Sigmoid colon (tissue), 4 donors: ENCODE data around the gene AGAP6.
"Not testable (repeated sequence)": the region's sequence is repeated elsewhere in the genome, so short reads cannot be mapped to it uniquely, and the experiment has no call there.

ENCODE experiments used
- EP300 ChIP-seq, 4 donors: sonication (generic); formaldehyde crosslinking; IDR thresholded peaks; one replicate each; pipeline ENCODE4 v1.6.1; 2017; ENCODE audit warnings: antibody characterized with exemption in 4 of 4
- POLR2AphosphoS5 ChIP-seq, 4 donors: sonication (generic); formaldehyde crosslinking; IDR thresholded peaks; one replicate each; pipeline ENCODE4 v1.6.1; 2017; ENCODE audit warnings: antibody characterized with exemption in 4 of 4
- TF ChIP-seq, protein P1 (sequence below), 4 experiments: fragments of 450-650 bp in 3 of 4; fragments of 200-600 bp in 1 of 4; IDR thresholded peaks; one replicate each; pipeline ENCODE4 v1.5.1; 2016 to 2019; ENCODE audit warnings: antibody characterized with exemption in 4 of 4, mild to moderate bottlenecking in 3 of 4, moderate library complexity in 2 of 4

DNA sequence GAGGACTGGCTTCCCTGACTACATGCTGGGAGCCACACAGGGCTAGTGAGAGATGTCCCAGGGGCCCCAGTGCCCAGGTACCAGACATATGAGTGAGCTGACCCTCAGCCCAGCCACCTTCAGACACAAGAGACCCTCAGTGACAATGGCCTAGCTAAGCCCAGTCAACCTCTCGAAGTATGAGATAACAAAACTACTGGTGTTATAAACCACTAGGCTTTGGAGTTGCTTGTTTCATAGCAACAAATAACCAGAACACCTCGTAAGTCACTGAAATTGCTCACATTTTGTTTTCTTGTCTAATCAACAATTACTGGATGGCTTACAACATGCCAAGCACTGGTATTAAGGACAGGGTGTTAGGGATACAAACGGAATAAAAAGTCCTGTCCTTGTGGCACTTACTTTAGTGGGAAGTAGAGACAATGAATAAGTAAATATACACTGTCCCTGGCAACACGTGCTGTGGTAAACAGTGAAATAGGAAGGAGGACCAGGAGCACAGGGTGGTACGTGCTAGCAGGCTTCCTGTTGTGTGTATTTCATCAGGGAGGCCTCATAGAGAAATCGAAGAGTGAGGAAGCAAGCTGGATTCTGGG is 64.7 kb downstream of the AGAP6 start:
- TF ChIP-seq, protein P1, sequence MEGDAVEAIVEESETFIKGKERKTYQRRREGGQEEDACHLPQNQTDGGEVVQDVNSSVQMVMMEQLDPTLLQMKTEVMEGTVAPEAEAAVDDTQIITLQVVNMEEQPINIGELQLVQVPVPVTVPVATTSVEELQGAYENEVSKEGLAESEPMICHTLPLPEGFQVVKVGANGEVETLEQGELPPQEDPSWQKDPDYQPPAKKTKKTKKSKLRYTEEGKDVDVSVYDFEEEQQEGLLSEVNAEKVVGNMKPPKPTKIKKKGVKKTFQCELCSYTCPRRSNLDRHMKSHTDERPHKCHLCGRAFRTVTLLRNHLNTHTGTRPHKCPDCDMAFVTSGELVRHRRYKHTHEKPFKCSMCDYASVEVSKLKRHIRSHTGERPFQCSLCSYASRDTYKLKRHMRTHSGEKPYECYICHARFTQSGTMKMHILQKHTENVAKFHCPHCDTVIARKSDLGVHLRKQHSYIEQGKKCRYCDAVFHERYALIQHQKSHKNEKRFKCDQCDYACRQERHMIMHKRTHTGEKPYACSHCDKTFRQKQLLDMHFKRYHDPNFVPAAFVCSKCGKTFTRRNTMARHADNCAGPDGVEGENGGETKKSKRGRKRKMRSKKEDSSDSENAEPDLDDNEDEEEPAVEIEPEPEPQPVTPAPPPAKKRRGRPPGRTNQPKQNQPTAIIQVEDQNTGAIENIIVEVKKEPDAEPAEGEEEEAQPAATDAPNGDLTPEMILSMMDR (IDR thresholded peaks at IDR 0.05), result not testable (repeated sequence)
- TF ChIP-seq POLR2AphosphoS5, EP300 (IDR thresholded peaks at IDR 0.05): not testable (repeated sequence)
